ENCODE results near the gene LRRC8B.
A peak's percentile ranks its signal among the peaks of the same experiment; 100 is the strongest.
"Not testable (repeated sequence)": the region's sequence is repeated elsewhere in the genome, so short reads cannot be mapped to it uniquely, and the experiment has no call there.

LRRC8B gene

GRCh38 chr1:89525169-89525855 lies 683 bp downstream of the LRRC8B start:
- DNase-seq (ENCODE audit: low read depth) = no peak

DNA sequence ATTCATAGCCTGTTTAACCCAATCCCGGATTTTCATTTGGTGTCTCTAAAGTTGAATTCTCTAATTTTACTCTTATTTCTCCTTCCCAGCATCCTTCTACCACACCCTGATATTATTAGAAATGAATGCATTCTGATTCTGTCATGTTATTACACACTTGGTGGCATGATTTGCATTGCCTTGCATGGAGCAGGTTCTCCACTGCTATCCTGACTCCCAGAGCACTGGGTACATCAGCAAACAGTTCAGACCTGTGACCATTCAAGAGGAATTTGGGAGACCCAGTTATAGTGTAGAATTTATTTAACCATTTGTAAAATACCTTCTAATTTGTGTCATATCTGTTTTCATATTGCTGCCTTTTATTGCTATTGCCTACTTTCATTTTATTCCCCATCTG lies 2.6 kb downstream of the LRRC8B start:
- no peak for DNase-seq (ENCODE audit: low read depth)

- DNase-seq (ENCODE audit: low read depth) = no peak
These were observed 3.2 kb downstream of the LRRC8B start for GRCh38 chr1:89527750-89528381.

DNA sequence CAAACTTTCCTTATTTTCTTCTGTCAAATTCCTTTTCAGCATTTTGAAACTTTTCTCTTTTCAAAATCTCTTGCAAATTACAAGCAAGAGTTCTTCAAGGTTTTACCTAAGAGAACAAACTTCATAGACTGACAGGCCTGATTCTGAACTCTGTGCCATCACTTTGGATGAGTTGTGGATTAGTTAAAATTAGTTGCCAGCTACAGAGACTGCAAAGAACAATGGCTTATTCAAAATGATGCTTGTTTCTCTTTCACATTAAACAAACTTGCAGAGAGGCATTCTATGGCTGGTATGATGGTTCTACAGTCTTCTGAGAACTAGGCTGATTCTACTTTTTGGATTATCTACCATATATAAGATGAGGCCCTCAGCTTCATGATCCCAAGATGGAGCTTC lies 3.8 kb downstream of the LRRC8B start:
- no peak for DNase-seq (ENCODE audit: low read depth)

GRCh38 chr1:89529196-89529595 lies 4.6 kb downstream of the LRRC8B start:
- no peak for DNase-seq (ENCODE audit: low read depth)

DNA sequence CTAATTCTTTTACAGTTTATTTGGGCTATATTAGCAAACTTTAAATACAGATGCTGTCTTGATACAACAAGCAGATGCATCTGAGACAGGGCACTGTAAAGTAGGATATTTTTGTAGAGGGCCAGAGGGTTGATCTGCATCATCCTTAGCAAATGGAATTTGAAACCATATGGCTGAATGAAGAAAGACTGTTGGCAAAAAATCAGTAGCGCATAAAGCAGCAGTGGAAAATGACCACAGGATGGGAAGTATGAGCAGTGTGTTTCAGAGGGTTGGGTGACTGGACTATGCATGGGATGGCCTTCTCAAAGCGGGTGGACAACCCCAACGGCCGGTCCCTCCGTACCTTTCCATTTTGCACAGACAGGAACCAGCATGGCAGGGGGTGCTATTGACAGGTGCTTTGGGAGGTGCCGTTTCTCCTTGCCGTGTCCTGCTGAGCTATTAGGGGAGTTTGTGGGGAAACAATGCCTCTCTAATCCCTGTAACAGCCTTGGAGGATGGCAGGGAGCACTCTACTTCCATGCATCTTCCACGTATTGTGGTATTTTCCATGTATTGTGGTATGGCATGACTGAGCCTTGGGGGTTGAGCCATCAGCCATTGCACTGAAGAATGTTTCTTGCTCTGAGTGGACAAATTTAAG lies 5.9 kb downstream of the LRRC8B start:
- no peak for DNase-seq (ENCODE audit: low read depth)

- no peak for DNase-seq (ENCODE audit: low read depth)
These were observed 7.0 kb downstream of the LRRC8B start for GRCh38 chr1:89531480-89532139.

DNA sequence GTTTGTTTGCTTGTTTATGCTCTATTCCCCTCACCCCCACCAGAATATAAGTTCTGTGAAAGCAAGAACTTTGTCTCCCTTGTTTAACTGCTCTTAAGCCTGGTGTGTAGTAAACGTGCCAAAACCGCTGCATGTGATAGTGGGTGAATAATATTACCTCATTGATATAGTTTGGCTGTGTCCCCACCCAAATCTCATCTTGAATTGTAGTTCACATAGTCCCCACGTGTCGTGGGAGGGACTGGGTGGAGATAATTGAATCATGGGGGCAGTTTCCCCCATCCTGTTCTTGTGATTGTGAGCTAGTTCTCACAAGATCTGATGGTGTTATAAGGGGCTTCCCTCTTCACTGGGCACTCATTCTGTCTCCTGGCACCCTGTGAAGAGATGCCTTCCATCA lies 7.6 kb downstream of the LRRC8B start:
- DNase-seq (ENCODE audit: low read depth) = no peak

DNA sequence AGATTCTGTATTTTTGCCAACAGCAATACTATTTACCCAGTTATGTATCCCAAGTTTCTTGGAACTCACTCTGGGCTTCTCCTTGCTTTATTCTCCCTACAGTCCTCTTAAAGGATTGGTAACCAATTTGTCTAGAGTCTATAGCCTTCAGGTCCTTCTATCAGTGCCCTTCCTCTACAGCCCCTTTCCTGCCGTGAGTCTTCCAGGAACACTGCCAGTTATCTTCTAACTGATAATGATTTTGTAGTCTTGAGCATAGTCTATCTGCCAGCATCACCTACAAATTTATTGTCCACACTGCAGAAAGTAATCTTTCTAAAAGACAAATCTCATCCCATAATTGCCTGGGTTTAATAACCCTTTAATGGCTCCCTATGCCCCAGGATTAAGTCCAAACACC lies 8.2 kb downstream of the LRRC8B start:
- no peak for DNase-seq (ENCODE audit: low read depth)

DNA sequence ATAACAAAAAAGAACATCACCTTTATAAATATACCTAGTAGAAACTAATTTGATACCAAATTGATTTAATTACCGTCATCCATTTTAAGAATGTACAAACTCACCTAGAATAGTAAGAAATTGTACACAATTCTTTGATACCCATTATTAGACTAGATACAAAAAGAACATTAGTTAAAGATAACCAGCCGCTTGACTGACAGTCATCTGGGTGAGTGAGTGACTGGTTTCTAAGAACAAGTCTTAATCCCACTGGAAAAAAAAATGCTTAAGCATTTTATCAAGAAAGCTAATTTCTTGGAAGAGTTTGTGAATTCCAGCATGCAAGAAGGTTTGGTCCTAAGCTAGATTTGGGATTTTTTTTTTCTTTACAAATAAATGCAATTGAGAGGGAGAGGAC lies 10.9 kb downstream of the LRRC8B start:
- no peak for DNase-seq (ENCODE audit: low read depth)

DNA sequence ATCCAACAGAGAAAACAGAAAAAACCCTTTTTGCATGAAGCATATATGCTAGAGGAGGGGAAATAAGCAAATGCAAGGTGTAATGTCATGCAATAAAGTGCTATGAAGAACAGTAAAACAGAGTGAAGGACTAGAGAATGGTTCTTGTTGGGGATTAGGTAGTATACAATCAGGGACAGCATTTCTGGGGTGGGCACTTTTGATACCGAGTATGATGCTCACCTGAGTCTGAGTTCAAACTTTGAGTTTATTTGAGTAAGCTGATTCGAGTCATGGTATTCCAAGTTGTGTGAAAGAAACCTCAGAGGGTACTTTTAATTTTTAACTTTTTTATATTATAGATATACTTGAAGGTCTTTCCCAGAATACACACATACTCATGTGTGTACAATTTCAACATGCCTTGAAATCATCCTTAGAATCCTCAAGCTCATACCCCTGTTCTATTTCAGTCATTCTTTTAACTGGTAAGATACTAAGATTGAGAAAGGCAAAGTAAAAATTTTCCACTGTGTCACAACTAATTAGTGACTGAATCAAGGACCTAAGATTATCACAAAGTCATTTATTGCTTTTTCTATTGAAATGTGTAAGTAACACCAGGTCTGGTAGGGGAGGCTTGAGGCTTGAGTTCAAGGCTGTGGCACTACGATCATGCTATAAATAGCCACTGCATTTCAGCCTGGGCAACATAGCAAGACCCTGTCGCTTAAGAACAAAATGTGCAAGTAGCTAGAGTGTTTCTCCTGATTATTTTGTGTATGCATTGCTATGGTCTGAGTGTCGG lies 12.1 kb downstream of the LRRC8B start:
- no peak for DNase-seq (ENCODE audit: low read depth)

DNA sequence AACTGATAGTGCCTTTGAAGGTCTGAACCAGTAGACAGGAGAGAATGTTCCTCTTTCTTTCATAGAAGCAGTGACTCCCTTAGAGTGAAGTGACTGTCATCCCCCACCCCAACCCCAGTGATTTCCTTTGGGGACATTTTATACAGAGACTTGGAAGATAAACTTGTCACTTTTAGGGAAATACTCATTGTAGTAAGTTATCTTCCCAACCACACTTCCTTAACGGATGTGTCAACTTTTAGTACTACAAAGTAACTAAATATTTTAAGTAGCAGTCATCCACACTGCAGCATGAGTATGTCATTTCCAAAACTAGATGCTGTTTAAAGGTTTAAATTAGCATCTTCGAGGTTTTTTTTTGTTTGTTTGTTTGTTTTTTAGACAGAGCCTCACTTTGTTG lies 13.7 kb downstream of the LRRC8B start:
- DNase-seq (ENCODE audit: low read depth) = no peak

- DNase-seq (ENCODE audit: low read depth) = no peak
These were observed 14.5 kb downstream of the LRRC8B start for GRCh38 chr1:89539128-89539527.

GRCh38 chr1:89540406-89540970 lies 15.9 kb downstream of the LRRC8B start:
- no peak for DNase-seq (ENCODE audit: low read depth)

GRCh38 chr1:89542345-89542744 lies 17.7 kb downstream of the LRRC8B start:
- DNase-seq (ENCODE audit: low read depth) = no peak

GRCh38 chr1:89543632-89544031 lies 19.0 kb downstream of the LRRC8B start:
- DNase-seq (ENCODE audit: low read depth) = not testable (repeated sequence)

GRCh38 chr1:89545264-89546038 lies 20.8 kb downstream of the LRRC8B start:
- peak; percentile 96 for DNase-seq (ENCODE audit: low read depth)

GRCh38 chr1:89546082-89546889 lies 21.7 kb downstream of the LRRC8B start:
- DNase-seq (ENCODE audit: low read depth) = peak; percentile 80

DNA sequence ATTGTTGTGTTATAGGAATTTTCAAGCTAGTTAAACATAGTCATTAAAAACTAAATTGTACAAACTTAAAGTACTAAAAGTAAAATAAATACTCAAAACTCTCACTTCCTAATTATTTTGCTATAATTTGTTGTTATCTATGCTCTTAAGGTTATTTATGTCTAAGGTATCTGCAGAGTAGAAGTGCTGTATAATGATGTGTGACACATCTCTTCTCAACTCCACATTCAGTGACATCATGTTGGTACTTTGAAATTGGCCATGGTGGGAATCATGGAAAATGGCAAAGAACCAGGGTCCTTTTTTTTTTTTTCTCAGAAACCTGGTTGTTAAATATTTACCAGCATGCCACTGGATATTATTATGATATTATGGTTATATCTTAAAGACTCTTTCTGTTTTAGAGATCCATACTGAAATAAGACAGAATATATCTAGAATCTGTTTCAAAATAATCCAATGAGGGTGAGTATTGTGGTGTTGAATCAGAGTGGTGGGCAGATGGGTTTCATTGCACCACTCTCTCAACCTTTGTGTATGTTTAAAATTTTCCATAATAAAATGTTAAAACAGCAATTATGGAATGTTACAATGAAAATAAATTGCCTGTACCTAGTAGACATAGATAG lies 22.4 kb downstream of the LRRC8B start:
- no peak for DNase-seq (ENCODE audit: low read depth)
